Gastrocnemius medialis (tissue), 4 donors: ENCODE results near the gene NUDT17.

Source experiments
- POLR2A ChIP-seq, 2 donors: fragments of 450-650 bp; IDR thresholded peaks; one replicate each; pipeline ENCODE4 v1.6.1; 2017; ENCODE audit warnings: antibody characterized with exemption in 2 of 2, mild to moderate bottlenecking in 2 of 2, moderate library complexity in 2 of 2
- TF ChIP-seq, protein P1 (sequence below), 5 experiments: fragments of 450-650 bp in 3 of 5; fragments of 200-600 bp in 2 of 5; sonication (generic) in 2 of 5; IDR thresholded peaks in 4 of 5; conservative IDR thresholded peaks in 1 of 5; 1 replicate in 4 of 5; 2 replicates in 1 of 5; pipeline ENCODE4 v1.5.1; 2016 to 2019; ENCODE audit warnings: antibody characterized with exemption in 5 of 5, mild to moderate bottlenecking in 3 of 5, moderate library complexity in 3 of 5

DNA sequence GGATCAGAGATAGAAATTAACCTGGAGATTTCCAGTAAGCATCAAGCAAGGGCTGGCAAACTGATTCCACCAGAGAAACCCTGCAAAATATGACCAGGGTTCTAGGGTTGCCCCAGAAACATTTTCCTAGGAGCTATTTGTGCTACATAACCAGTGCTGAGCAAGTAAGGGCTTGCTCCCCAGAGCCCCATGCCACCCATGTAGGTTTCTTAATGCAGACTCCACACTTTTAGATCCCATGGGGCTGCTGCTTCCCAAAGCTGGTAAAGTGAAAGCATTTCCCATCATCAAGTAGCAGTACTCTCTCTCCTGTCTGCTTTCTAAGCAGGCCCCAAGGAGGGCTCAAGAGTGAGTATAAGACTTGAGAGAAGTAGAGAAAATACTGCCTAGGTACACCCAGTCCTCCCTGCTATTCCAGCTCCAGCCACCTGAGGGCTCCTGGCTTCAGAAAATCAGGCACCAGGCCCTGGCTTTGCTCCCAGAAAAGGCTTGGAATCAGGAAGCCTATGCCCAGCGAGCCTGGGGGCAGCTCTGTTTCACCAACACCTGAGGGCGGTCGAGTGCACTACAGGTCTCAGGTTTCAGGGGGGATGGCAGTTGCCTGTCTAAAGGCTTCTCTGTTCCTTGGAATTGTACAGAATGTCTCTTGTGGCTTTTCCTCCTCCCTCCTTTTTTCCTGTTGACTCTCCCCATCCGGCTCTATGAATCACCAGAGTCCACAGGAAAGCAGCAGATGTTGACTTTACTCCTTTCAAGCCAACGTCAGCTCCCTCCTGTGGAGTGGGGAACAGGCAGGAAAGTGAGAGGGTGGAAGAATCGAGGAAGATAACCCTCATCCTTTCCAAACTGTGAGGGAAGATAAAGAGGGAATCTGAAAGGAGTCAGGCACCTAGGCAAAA lies 46.4 kb downstream of the NUDT17 start:
- TF ChIP-seq, protein P1, sequence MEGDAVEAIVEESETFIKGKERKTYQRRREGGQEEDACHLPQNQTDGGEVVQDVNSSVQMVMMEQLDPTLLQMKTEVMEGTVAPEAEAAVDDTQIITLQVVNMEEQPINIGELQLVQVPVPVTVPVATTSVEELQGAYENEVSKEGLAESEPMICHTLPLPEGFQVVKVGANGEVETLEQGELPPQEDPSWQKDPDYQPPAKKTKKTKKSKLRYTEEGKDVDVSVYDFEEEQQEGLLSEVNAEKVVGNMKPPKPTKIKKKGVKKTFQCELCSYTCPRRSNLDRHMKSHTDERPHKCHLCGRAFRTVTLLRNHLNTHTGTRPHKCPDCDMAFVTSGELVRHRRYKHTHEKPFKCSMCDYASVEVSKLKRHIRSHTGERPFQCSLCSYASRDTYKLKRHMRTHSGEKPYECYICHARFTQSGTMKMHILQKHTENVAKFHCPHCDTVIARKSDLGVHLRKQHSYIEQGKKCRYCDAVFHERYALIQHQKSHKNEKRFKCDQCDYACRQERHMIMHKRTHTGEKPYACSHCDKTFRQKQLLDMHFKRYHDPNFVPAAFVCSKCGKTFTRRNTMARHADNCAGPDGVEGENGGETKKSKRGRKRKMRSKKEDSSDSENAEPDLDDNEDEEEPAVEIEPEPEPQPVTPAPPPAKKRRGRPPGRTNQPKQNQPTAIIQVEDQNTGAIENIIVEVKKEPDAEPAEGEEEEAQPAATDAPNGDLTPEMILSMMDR (IDR thresholded peaks at IDR 0.05 in 4 of 5, conservative IDR thresholded peaks at IDR 0.05 in 1 of 5) = peak; percentile 92 to 98 (median 97)
- peak; percentile 44 to 85 for TF ChIP-seq POLR2A (IDR thresholded peaks at IDR 0.05)
